Adipocyte (in vitro differentiated cells): ENCODE results near the gene U2AF1L4.
"Not testable (repeated sequence)": the region's sequence is repeated elsewhere in the genome, so short reads cannot be mapped to it uniquely, and the experiment has no call there.

ENCODE experiments used
- DNase-seq: peaks from one replicate; pipeline ENCODE4 v3.0.0-alpha.2; 2015; ENCODE audit warnings: low read depth
- H3K27me3 ChIP-seq: replicated peaks from 2 replicates; pipeline ENCODE4 v1.7.0; 2013; ENCODE audit warnings: mild to moderate bottlenecking, low read length, moderate library complexity; ENCODE audit not compliant: control insufficient read depth, insufficient read depth
- H3K36me3 ChIP-seq: 2 replicates; pipeline ENCODE4 v1.7.0; 2013; ENCODE audit warnings: low read length, mild to moderate bottlenecking, moderate library complexity; ENCODE audit not compliant: control insufficient read depth, insufficient read depth, severe bottlenecking
- H3K4me1 ChIP-seq: 2 replicates; pipeline ENCODE4 v1.7.0; 2013; ENCODE audit warnings: mild to moderate bottlenecking, low read length, moderate library complexity; ENCODE audit not compliant: control insufficient read depth, insufficient read depth
- H3K4me3 ChIP-seq: 2 replicates; pipeline ENCODE4 v1.7.0; 2013; ENCODE audit warnings: mild to moderate bottlenecking, low read length, moderate library complexity
- H3K9ac ChIP-seq: 2 replicates; pipeline ENCODE4 v1.7.0; 2013; ENCODE audit warnings: mild to moderate bottlenecking, low read length, moderate library complexity
- H3K9me3 ChIP-seq: 2 replicates; pipeline ENCODE4 v1.7.0; 2013; ENCODE audit warnings: mild to moderate bottlenecking, low read length, moderate library complexity; ENCODE audit not compliant: control insufficient read depth

Gene U2AF1L4

GRCh38 chr19:35727053-35727955 lies 17.9 kb downstream of the U2AF1L4 start:
- Histone ChIP-seq H3K4me1 (no peaks in the 10 kb centered on the region), H3K9me3 (no peaks in the 10 kb centered on the region), H3K36me3 (peaks cover 98% of the 10 kb centered on the region), H3K9ac (no peak overlapping the region), H3K27me3 (no peaks in the 10 kb centered on the region), H3K4me3 (no peak overlapping the region)
- no peak for DNase-seq

GRCh38 chr19:35725216-35725861 lies 19.9 kb downstream of the U2AF1L4 start:
- Histone ChIP-seq H3K4me1 (no peaks in the 10 kb centered on the region), H3K9ac (no peak overlapping the region), H3K36me3 (peaks cover 94% of the 10 kb centered on the region), H3K9me3 (no peaks in the 10 kb centered on the region), H3K4me3 (no peak overlapping the region), H3K27me3 (no peaks in the 10 kb centered on the region)
- no peak for DNase-seq

- peaks cover 90% of the 10 kb centered on the region for H3K36me3 ChIP-seq
- no peak overlapping the region for H3K4me3 ChIP-seq
- H3K9ac ChIP-seq: no peak overlapping the region
- no peak for DNase-seq
- no peaks in the 10 kb centered on the region for H3K27me3 ChIP-seq
- peaks cover 4% of the 10 kb centered on the region for H3K4me1 ChIP-seq
- H3K9me3 ChIP-seq: no peaks in the 10 kb centered on the region
These were observed 20.7 kb downstream of the U2AF1L4 start for GRCh38 chr19:35724560-35724959.

GRCh38 chr19:35724132-35724531 lies 21.1 kb downstream of the U2AF1L4 start:
- H3K4me1 ChIP-seq, H3K9me3 ChIP-seq, H3K27me3 ChIP-seq, H3K9ac ChIP-seq, DNase-seq, H3K4me3 ChIP-seq: not testable (repeated sequence)
- H3K36me3 ChIP-seq: peaks cover 86% of the 10 kb centered on the region

- peaks cover 81% of the 10 kb centered on the region for H3K36me3 ChIP-seq
- no peaks in the 10 kb centered on the region for H3K27me3 ChIP-seq
These were observed 21.5 kb downstream of the U2AF1L4 start for GRCh38 chr19:35723671-35724070.

GRCh38 chr19:35722897-35723296 lies 22.3 kb downstream of the U2AF1L4 start:
- Histone ChIP-seq H3K9ac (no peak overlapping the region), H3K4me3 (no peak overlapping the region), H3K4me1 (peaks cover 14% of the 10 kb centered on the region), H3K9me3 (no peaks in the 10 kb centered on the region), H3K27me3 (no peaks in the 10 kb centered on the region), H3K36me3 (peaks cover 74% of the 10 kb centered on the region)
- no peak for DNase-seq

More at GRCh38 chr19:35723671-35724070, 21.5 kb downstream of the U2AF1L4 start:
- DNase-seq: no peak
- Histone ChIP-seq H3K4me1 (peaks cover 13% of the 10 kb centered on the region), H3K9me3 (no peaks in the 10 kb centered on the region), H3K9ac (no peak overlapping the region), H3K4me3 (no peak overlapping the region)

GRCh38 chr19:35722461-35722860 lies 22.8 kb downstream of the U2AF1L4 start:
- H3K27me3 ChIP-seq: no peaks in the 10 kb centered on the region
- peaks cover 14% of the 10 kb centered on the region for H3K4me1 ChIP-seq
- H3K4me3 ChIP-seq: no peak overlapping the region
- H3K9ac ChIP-seq: no peak overlapping the region
- no peaks in the 10 kb centered on the region for H3K9me3 ChIP-seq
- peaks cover 69% of the 10 kb centered on the region for H3K36me3 ChIP-seq
- DNase-seq: no peak

GRCh38 chr19:35721374-35721773 lies 23.8 kb downstream of the U2AF1L4 start:
- no peak for DNase-seq
- Histone ChIP-seq H3K9ac (no peak overlapping the region), H3K27me3 (no peaks in the 10 kb centered on the region), H3K4me3 (no peak overlapping the region), H3K36me3 (peaks cover 60% of the 10 kb centered on the region), H3K4me1 (peaks cover 14% of the 10 kb centered on the region), H3K9me3 (no peaks in the 10 kb centered on the region)

GRCh38 chr19:35720648-35721047 lies 24.6 kb downstream of the U2AF1L4 start:
- H3K4me1 ChIP-seq: peaks cover 21% of the 10 kb centered on the region
- no peaks in the 10 kb centered on the region for H3K27me3 ChIP-seq
- H3K9me3 ChIP-seq: no peaks in the 10 kb centered on the region
- no peak overlapping the region for H3K9ac ChIP-seq
- peaks cover 53% of the 10 kb centered on the region for H3K36me3 ChIP-seq
- H3K4me3 ChIP-seq: no peak overlapping the region
- DNase-seq: no peak

GRCh38 chr19:35720163-35720524 lies 25.1 kb downstream of the U2AF1L4 start:
- Histone ChIP-seq H3K9me3 (no peaks in the 10 kb centered on the region), H3K4me3 (no peak overlapping the region), H3K36me3 (peaks cover 48% of the 10 kb centered on the region), H3K9ac (no peak overlapping the region), H3K4me1 (peaks cover 25% of the 10 kb centered on the region), H3K27me3 (no peaks in the 10 kb centered on the region)
- no peak for DNase-seq

- Histone ChIP-seq H3K36me3 (peaks cover 42% of the 10 kb centered on the region), H3K27me3 (no peaks in the 10 kb centered on the region), H3K9me3 (no peaks in the 10 kb centered on the region), H3K4me3 (peak overlapping the region; percentile 92), H3K9ac (peak overlapping the region; percentile 94), H3K4me1 (peaks cover 25% of the 10 kb centered on the region)
- no peak for DNase-seq
These were observed 25.6 kb downstream of the U2AF1L4 start for GRCh38 chr19:35719402-35720162.
